T-helper 2 cell treated with Interferon-gamma antibody and Interleukin-4, amounts not matched to agents 5 μg/mL and 100 μg/mL, for 36 hours (primary cell): ENCODE measurements around the gene BEX1.
"Not testable (repeated sequence)": the region's sequence is repeated elsewhere in the genome, so short reads cannot be mapped to it uniquely, and the experiment has no call there.

ENCODE experiments used
- DNase-seq: peaks from one replicate; pipeline ENCODE4 v3.0.0; 2021; ENCODE audit warnings: low spot score
- H3K27ac Mint-ChIP-seq: one replicate; pipeline ENCODE4 v1.8.0; 2021; ENCODE audit warnings: mild to moderate bottlenecking, mixed read lengths
- H3K27me3 Mint-ChIP-seq: one replicate; pipeline ENCODE4 v1.8.0; 2021; ENCODE audit warnings: low read depth, mixed read lengths
- H3K36me3 Mint-ChIP-seq: one replicate; pipeline ENCODE4 v1.8.0; 2021; ENCODE audit warnings: low read depth, mixed read lengths
- H3K4me1 Mint-ChIP-seq: one replicate; pipeline ENCODE4 v1.8.0; 2021; ENCODE audit warnings: low read depth, mixed read lengths
- H3K4me3 Mint-ChIP-seq: one replicate; pipeline ENCODE4 v1.8.0; 2022; ENCODE audit warnings: mild to moderate bottlenecking, moderate library complexity, mixed read lengths
- H3K9me3 Mint-ChIP-seq: one replicate; pipeline ENCODE4 v1.8.0; 2021; ENCODE audit warnings: mixed read lengths

BEX1 gene

GRCh38 chrX:103063918-103064434 is at the start of gene BEX1:
TSS of gene BEX1 (minus strand) at chrX:103064171. CDS start at chrX:103063274, 897 bp downstream.
- Mint-ChIP-seq H3K36me3 (no peaks in the 10 kb centered on the region), H3K27ac (no peak within 1 kb of the TSS), H3K9me3 (no peaks in the 10 kb centered on the region), H3K4me1 (no peaks in the 10 kb centered on the region), H3K4me3 (no peak within 1 kb of the TSS), H3K27me3 (peaks cover 12% of the 10 kb centered on the region)
- no peak for DNase-seq

- not testable (repeated sequence) for H3K4me1 Mint-ChIP-seq, H3K27ac Mint-ChIP-seq, H3K4me3 Mint-ChIP-seq, H3K9me3 Mint-ChIP-seq, H3K27me3 Mint-ChIP-seq, DNase-seq, H3K36me3 Mint-ChIP-seq
These were observed 45.5 kb upstream of the BEX1 start for GRCh38 chrX:103109497-103109896.

DNA sequence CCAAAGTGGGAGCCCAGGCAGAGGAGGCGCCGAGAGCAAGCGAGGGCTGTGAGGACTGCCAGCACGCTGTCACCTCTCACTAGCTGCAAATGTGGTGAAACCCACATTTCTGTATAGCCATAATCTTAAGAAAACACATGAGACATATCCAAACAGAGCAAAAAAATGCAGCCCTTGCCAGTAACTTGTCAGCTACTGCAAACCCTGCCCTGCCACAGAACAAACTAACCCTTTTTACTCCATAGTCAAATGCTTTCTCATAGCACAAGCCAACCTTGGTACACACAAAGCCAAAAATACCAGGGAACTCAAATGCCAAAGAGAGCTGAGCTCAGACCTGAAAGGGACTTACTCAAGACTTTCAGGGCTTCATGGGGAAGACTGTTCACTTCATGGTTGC is 43.9 kb upstream of the BEX1 start:
- H3K9me3 Mint-ChIP-seq = peaks cover 7% of the 10 kb centered on the region
- no peaks in the 10 kb centered on the region for H3K36me3 Mint-ChIP-seq
- no peaks in the 10 kb centered on the region for H3K4me1 Mint-ChIP-seq
- H3K27ac Mint-ChIP-seq = no peak overlapping the region
- H3K4me3 Mint-ChIP-seq = no peak overlapping the region
- DNase-seq = no peak
- H3K27me3 Mint-ChIP-seq = no peaks in the 10 kb centered on the region

- not testable (repeated sequence) for H3K27me3 Mint-ChIP-seq, H3K36me3 Mint-ChIP-seq, DNase-seq, H3K27ac Mint-ChIP-seq, H3K4me1 Mint-ChIP-seq, H3K9me3 Mint-ChIP-seq, H3K4me3 Mint-ChIP-seq
These were observed 43.3 kb upstream of the BEX1 start for GRCh38 chrX:103107227-103107737.

DNA sequence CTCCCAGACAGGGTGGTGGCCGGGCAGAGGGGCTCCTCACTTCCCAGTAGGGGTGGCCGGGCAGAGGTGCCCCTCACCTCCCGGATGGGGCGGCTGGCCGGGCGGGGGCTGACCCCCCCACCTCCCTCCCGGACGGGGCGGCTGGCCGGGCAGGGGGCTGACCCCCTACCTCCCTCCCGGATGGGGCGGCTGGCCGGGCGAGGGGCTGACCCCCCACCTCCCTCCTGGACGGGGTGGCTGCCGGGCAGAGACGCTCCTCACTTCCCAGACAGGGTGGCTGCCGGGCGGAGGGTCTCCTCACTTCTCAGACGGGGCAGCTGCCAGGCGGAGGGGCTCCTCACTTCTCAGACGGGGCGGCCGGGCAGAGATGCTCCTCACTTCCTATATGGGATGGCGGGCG is 40.4 kb upstream of the BEX1 start:
- H3K27ac Mint-ChIP-seq, H3K4me3 Mint-ChIP-seq: not testable (repeated sequence)

GRCh38 chrX:103103866-103104265 is 39.9 kb upstream of the BEX1 start:
- not testable (repeated sequence) for H3K36me3 Mint-ChIP-seq, H3K27ac Mint-ChIP-seq, H3K4me1 Mint-ChIP-seq, H3K27me3 Mint-ChIP-seq, DNase-seq, H3K4me3 Mint-ChIP-seq, H3K9me3 Mint-ChIP-seq

More for the DNA sequence above, 40.4 kb upstream of the BEX1 start:
- DNase-seq, H3K27me3 Mint-ChIP-seq, H3K4me1 Mint-ChIP-seq, H3K36me3 Mint-ChIP-seq, H3K9me3 Mint-ChIP-seq: not testable (repeated sequence)

DNA sequence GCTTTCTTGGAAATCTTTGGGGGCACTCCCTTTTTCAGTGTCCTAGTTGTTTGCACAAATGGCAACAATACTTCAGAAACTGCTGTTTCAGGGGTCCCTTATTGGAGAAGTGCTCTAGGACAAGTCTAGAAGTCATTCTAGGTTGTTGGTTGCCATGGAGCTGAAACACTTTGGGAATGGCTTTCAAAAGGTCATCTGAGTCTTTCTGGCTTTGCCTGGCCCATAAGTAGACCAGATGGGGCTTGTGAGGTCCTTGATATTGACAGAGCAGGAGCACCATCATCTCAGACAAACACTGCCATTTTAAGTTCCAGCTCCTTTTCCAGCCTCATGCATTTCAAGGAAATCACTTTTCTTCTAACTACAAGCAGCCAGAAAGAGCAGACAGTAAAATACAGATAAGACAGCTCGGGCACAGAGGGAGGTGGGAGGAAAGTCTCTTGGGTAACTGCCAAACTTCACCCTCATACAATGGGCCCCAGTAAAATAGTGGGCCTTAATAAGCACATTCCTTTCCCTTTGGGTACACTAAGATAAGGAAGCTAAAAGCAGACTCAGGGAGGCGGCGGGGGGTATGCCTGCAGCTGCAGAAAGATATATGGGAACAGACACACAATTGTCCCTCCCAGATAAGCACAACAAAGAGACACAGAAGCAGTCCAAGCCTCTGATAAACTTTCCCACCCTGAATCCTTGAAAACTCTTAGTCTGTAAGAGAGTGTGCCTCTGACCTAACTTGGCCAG is 37.5 kb upstream of the BEX1 start:
- no peaks in the 10 kb centered on the region for H3K36me3 Mint-ChIP-seq
- no peak overlapping the region for H3K27ac Mint-ChIP-seq
- no peaks in the 10 kb centered on the region for H3K9me3 Mint-ChIP-seq
- no peak overlapping the region for H3K4me3 Mint-ChIP-seq
- no peaks in the 10 kb centered on the region for H3K4me1 Mint-ChIP-seq
- no peaks in the 10 kb centered on the region for H3K27me3 Mint-ChIP-seq
- no peak for DNase-seq

- Mint-ChIP-seq H3K27ac (no peak overlapping the region), H3K4me1 (no peaks in the 10 kb centered on the region)
These were observed 36.5 kb upstream of the BEX1 start for GRCh38 chrX:103100484-103100883.

DNA sequence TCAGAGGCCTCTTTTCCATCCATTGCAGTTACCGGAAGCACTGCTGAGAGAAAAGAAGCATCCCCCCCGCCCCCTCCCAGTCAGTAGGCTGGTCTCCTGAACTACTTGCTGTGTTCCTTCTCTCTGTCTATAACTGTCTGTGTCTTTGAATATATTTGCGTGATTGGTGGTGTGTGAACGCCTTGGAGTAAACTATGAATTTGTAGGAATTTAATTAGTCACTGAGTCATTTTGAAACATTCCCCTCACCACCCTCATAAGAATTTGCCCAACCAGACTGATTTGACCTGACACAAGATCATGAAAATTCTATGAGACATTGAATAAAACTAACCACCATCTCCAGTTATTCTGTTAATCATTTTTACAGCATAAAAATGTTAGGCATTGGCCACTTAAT is 35.7 kb upstream of the BEX1 start:
- Mint-ChIP-seq H3K36me3 (no peaks in the 10 kb centered on the region), H3K27me3 (no peaks in the 10 kb centered on the region), H3K4me3 (no peak overlapping the region), H3K9me3 (no peaks in the 10 kb centered on the region), H3K27ac (no peak overlapping the region), H3K4me1 (no peaks in the 10 kb centered on the region)
- no peak for DNase-seq

More at GRCh38 chrX:103100484-103100883, 36.5 kb upstream of the BEX1 start:
- Mint-ChIP-seq H3K27me3 (no peaks in the 10 kb centered on the region), H3K9me3 (no peaks in the 10 kb centered on the region), H3K4me3 (no peak overlapping the region), H3K36me3 (no peaks in the 10 kb centered on the region)
- DNase-seq = no peak

DNA sequence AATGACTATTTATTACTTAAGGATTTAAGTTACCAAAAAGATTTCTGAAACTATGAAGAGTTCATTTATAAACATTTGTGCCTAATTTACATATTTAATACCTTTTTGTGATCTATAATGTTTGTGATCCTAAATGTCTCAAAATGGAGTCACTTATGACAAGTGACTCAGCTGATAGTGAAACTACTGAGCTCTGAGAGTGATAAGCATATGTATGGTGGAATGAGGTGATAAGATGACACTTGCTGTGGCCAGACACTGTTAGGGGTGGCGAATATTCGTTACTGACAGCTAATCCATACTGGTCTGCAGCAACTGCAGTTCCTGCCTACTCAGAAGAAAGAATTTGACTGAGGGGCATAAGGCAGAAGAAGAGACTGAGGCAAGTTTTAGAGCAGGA is 34.5 kb upstream of the BEX1 start:
- H3K27ac Mint-ChIP-seq = no peak overlapping the region
- H3K9me3 Mint-ChIP-seq = no peaks in the 10 kb centered on the region
- H3K27me3 Mint-ChIP-seq = no peaks in the 10 kb centered on the region
- no peak overlapping the region for H3K4me3 Mint-ChIP-seq
- no peak for DNase-seq
- H3K4me1 Mint-ChIP-seq = no peaks in the 10 kb centered on the region
- H3K36me3 Mint-ChIP-seq = no peaks in the 10 kb centered on the region

DNA sequence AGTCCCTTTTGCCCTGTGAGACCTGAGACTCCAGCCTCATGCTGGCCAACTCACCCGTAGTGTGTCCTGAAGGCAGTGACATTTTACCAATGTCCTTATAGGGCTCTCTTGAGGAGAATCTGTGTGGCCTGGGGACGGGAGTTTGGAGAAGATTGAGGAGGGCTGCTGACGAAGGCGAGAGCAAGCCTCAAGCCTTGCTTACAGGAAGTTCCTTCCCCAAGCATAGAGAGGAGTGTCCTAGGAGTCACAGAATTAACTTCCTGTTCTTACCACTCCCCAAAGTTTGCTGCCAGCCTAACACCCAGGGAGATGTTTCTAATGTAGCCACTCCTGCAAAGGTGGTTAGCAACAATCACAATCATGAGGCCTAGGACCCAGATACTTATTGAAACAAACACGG is 29.0 kb upstream of the BEX1 start, which contains the start of gene NXF3:
Gene NXF3, minus strand, starts transcription at position 202 of the 400 bp plus-strand sequence. Its CDS starts 120 bp downstream, at position 82.
- no peaks in the 10 kb centered on the region for H3K27me3 Mint-ChIP-seq
- no peaks in the 10 kb centered on the region for H3K36me3 Mint-ChIP-seq
- H3K27ac Mint-ChIP-seq = no peak within 1 kb of the TSS
- H3K4me3 Mint-ChIP-seq = no peak within 1 kb of the TSS
- no peaks in the 10 kb centered on the region for H3K4me1 Mint-ChIP-seq
- H3K9me3 Mint-ChIP-seq = no peaks in the 10 kb centered on the region
- DNase-seq = no peak

GRCh38 chrX:103081051-103081450 is 17.1 kb upstream of the BEX1 start:
- Mint-ChIP-seq H3K27ac (no peak overlapping the region), H3K36me3 (no peaks in the 10 kb centered on the region), H3K4me1 (no peaks in the 10 kb centered on the region), H3K27me3 (no peaks in the 10 kb centered on the region), H3K4me3 (no peak overlapping the region), H3K9me3 (no peaks in the 10 kb centered on the region)
- no peak for DNase-seq

DNA sequence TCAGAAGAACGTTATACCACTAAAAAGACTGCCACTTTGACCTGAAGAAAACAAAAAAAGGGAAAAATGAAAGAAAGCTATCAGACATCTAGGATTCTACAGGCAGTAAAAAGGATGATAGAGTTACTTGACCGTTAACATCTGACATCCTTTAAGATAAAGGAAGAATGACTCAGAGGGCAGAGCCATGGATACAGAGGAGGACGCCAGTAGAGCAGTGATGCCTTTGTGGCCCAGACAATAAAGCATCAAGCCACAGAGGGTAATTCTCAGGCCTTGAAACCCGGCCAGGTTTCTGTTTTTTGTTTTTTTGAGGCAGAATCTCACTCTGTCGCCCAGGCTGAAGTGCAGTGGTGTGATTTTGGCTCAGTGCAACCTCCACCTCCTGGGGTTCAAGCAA is 9.5 kb upstream of the BEX1 start:
- Mint-ChIP-seq H3K9me3 (no peaks in the 10 kb centered on the region), H3K4me1 (no peaks in the 10 kb centered on the region), H3K27me3 (no peaks in the 10 kb centered on the region), H3K27ac (no peak overlapping the region), H3K4me3 (no peak overlapping the region), H3K36me3 (no peaks in the 10 kb centered on the region)
- DNase-seq = no peak

DNA sequence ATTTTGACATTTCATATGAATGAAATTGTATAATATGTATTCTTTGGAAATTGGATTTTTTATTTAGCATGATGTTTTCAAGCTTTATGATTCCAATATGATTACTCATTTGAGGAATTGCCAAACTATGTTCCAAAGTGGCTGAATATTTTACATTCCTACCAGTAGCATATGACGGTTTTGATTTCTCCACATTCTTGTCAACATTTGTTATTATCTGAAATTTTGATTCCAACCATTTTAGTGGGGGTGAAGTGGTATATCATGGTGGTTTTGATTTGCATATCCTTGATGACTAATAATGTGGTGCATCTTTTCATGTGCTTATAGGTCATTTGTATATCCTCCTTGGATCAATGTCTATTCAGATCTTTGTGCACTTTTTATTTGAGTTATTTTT is 2.6 kb upstream of the BEX1 start:
- Mint-ChIP-seq H3K27me3 (peaks cover 12% of the 10 kb centered on the region), H3K9me3 (no peaks in the 10 kb centered on the region), H3K27ac (no peak overlapping the region), H3K4me1 (no peaks in the 10 kb centered on the region), H3K4me3 (no peak overlapping the region), H3K36me3 (no peaks in the 10 kb centered on the region)
- no peak for DNase-seq
